Measurements from ENCODE around the gene CELF2. TPM values are rescaled to one million over a fixed set of nuclear protein-coding genes. Genes with fewer than 3 reads are reported as not detected.

Gene CELF2
- total RNA-seq, 1 donor from 2014 or later = 134 TPM

- Mint-ChIP-seq H3K27ac (no peak overlapping the region), H3K9me3 (no peaks in the 10 kb centered on the region), H3K27me3 (ENCODE audit: low read depth) (no peaks in the 10 kb centered on the region), H3K4me3 (ENCODE audit: low read depth) (no peak overlapping the region), H3K4me1 (ENCODE audit: low read depth) (peaks cover 69% of the 10 kb centered on the region), H3K36me3 (ENCODE audit: low read depth) (no peaks in the 10 kb centered on the region)
- intact Hi-C loops (cut with micrococcal nuclease) = loop anchor here (1.0 kb wide), 1 partner anchor 10 kb away; no protein-coding TSS in a partner anchor
- DNase-seq (ENCODE audit: low spot score) = no peak
Observed at GRCh38 chr10:11153766-11154165, 136.1 kb downstream of the CELF2 start.

GRCh38 chr10:11154333-11154732, 136.7 kb downstream of the CELF2 start:
- Mint-ChIP-seq H3K4me1 (ENCODE audit: low read depth) (peaks cover 64% of the 10 kb centered on the region), H3K27me3 (ENCODE audit: low read depth) (no peaks in the 10 kb centered on the region), H3K36me3 (ENCODE audit: low read depth) (no peaks in the 10 kb centered on the region), H3K9me3 (no peaks in the 10 kb centered on the region), H3K4me3 (ENCODE audit: low read depth) (no peak overlapping the region), H3K27ac (peak overlapping the region; percentile 2)
- intact Hi-C loops (cut with micrococcal nuclease) = loop anchor here (1.0 kb wide), 1 partner anchor 9 kb away; no protein-coding TSS in a partner anchor
- DNase-seq (ENCODE audit: low spot score) = no peak

- peaks cover 60% of the 10 kb centered on the region for H3K4me1 Mint-ChIP-seq (ENCODE audit: low read depth)
- no peak overlapping the region for H3K4me3 Mint-ChIP-seq (ENCODE audit: low read depth)
- H3K27ac Mint-ChIP-seq = peak overlapping the region; percentile 2
- intact Hi-C loops (cut with micrococcal nuclease) = loop anchor here (1.0 kb wide), 1 partner anchor 8 kb away; no protein-coding TSS in a partner anchor
- no peaks in the 10 kb centered on the region for H3K27me3 Mint-ChIP-seq (ENCODE audit: low read depth)
- H3K36me3 Mint-ChIP-seq (ENCODE audit: low read depth) = no peaks in the 10 kb centered on the region
- no peaks in the 10 kb centered on the region for H3K9me3 Mint-ChIP-seq
- DNase-seq (ENCODE audit: low spot score) = no peak
Observed at GRCh38 chr10:11154849-11155498, 137.3 kb downstream of the CELF2 start.

- Mint-ChIP-seq H3K27ac (no peak overlapping the region), H3K27me3 (ENCODE audit: low read depth) (no peaks in the 10 kb centered on the region), H3K36me3 (ENCODE audit: low read depth) (peaks cover 3% of the 10 kb centered on the region), H3K9me3 (no peaks in the 10 kb centered on the region), H3K4me3 (ENCODE audit: low read depth) (no peak overlapping the region), H3K4me1 (ENCODE audit: low read depth) (peaks cover 51% of the 10 kb centered on the region)
- DNase-seq (ENCODE audit: low spot score) = no peak
- intact Hi-C loops (cut with micrococcal nuclease) = no loop called here
Observed at GRCh38 chr10:11156480-11156879, 138.8 kb downstream of the CELF2 start.

GRCh38 chr10:11157292-11158076, 139.8 kb downstream of the CELF2 start:
- DNase-seq (ENCODE audit: low spot score) = no peak
- Mint-ChIP-seq H3K4me1 (ENCODE audit: low read depth) (peaks cover 56% of the 10 kb centered on the region), H3K27ac (no peak overlapping the region), H3K27me3 (ENCODE audit: low read depth) (no peaks in the 10 kb centered on the region), H3K36me3 (ENCODE audit: low read depth) (peaks cover 3% of the 10 kb centered on the region), H3K9me3 (no peaks in the 10 kb centered on the region), H3K4me3 (ENCODE audit: low read depth) (no peak overlapping the region)
- intact Hi-C loops (cut with micrococcal nuclease) = no loop called here

- H3K27me3 Mint-ChIP-seq (ENCODE audit: low read depth) = no peaks in the 10 kb centered on the region
- intact Hi-C loops (cut with micrococcal nuclease) = no loop called here
- DNase-seq (ENCODE audit: low spot score) = no peak
- H3K4me3 Mint-ChIP-seq (ENCODE audit: low read depth) = no peak overlapping the region
- H3K36me3 Mint-ChIP-seq (ENCODE audit: low read depth) = peaks cover 3% of the 10 kb centered on the region
- H3K4me1 Mint-ChIP-seq (ENCODE audit: low read depth) = peaks cover 59% of the 10 kb centered on the region
- H3K9me3 Mint-ChIP-seq = no peaks in the 10 kb centered on the region
- H3K27ac Mint-ChIP-seq = no peak overlapping the region
Observed at GRCh38 chr10:11158080-11158479, 140.4 kb downstream of the CELF2 start.

- DNase-seq (ENCODE audit: low spot score) = no peak
- peaks cover 56% of the 10 kb centered on the region for H3K4me1 Mint-ChIP-seq (ENCODE audit: low read depth)
- no peaks in the 10 kb centered on the region for H3K9me3 Mint-ChIP-seq
- H3K27me3 Mint-ChIP-seq (ENCODE audit: low read depth) = no peaks in the 10 kb centered on the region
- peaks cover 3% of the 10 kb centered on the region for H3K36me3 Mint-ChIP-seq (ENCODE audit: low read depth)
- intact Hi-C loops (cut with micrococcal nuclease) = no loop called here
- no peak overlapping the region for H3K27ac Mint-ChIP-seq
- H3K4me3 Mint-ChIP-seq (ENCODE audit: low read depth) = no peak overlapping the region
Observed at GRCh38 chr10:11159543-11160215, 142.0 kb downstream of the CELF2 start.

GRCh38 chr10:11161096-11161495, 143.4 kb downstream of the CELF2 start:
- Mint-ChIP-seq H3K27ac (no peak overlapping the region), H3K9me3 (no peaks in the 10 kb centered on the region), H3K4me3 (ENCODE audit: low read depth) (no peak overlapping the region), H3K27me3 (ENCODE audit: low read depth) (no peaks in the 10 kb centered on the region), H3K36me3 (ENCODE audit: low read depth) (peaks cover 6% of the 10 kb centered on the region), H3K4me1 (ENCODE audit: low read depth) (peaks cover 49% of the 10 kb centered on the region)
- intact Hi-C loops (cut with micrococcal nuclease) = no loop called here
- no peak for DNase-seq (ENCODE audit: low spot score)

- intact Hi-C loops (cut with micrococcal nuclease) = no loop called here
- Mint-ChIP-seq H3K4me1 (ENCODE audit: low read depth) (peaks cover 46% of the 10 kb centered on the region), H3K9me3 (no peaks in the 10 kb centered on the region), H3K27me3 (ENCODE audit: low read depth) (no peaks in the 10 kb centered on the region), H3K27ac (peak overlapping the region; percentile 98), H3K4me3 (ENCODE audit: low read depth) (peak overlapping the region; percentile 32), H3K36me3 (ENCODE audit: low read depth) (peaks cover 14% of the 10 kb centered on the region)
- no peak for DNase-seq (ENCODE audit: low spot score)
Observed at GRCh38 chr10:11161910-11162309, 144.2 kb downstream of the CELF2 start.

- H3K36me3 Mint-ChIP-seq (ENCODE audit: low read depth) = peaks cover 16% of the 10 kb centered on the region
- DNase-seq (ENCODE audit: low spot score) = peak; percentile 79
- H3K27ac Mint-ChIP-seq = peak overlapping the region; percentile 98
- H3K9me3 Mint-ChIP-seq = no peaks in the 10 kb centered on the region
- H3K4me1 Mint-ChIP-seq (ENCODE audit: low read depth) = peaks cover 44% of the 10 kb centered on the region
- H3K4me3 Mint-ChIP-seq (ENCODE audit: low read depth) = peak overlapping the region; percentile 98
- intact Hi-C loops (cut with micrococcal nuclease) = loop anchor here (1.0 kb wide), 2 partner anchors 9 to 13 kb away; no protein-coding TSS in a partner anchor
- H3K27me3 Mint-ChIP-seq (ENCODE audit: low read depth) = no peaks in the 10 kb centered on the region
Observed at GRCh38 chr10:11162828-11163599, 145.3 kb downstream of the CELF2 start.

- peak overlapping the region; percentile 98 for H3K27ac Mint-ChIP-seq
- no peak for DNase-seq (ENCODE audit: low spot score)
- H3K36me3 Mint-ChIP-seq (ENCODE audit: low read depth) = peaks cover 16% of the 10 kb centered on the region
- intact Hi-C loops (cut with micrococcal nuclease) = loop anchor here (1.0 to 2.0 kb wide), 5 partner anchors 10 to 51 kb away; no protein-coding TSS in a partner anchor
- no peaks in the 10 kb centered on the region for H3K9me3 Mint-ChIP-seq
- H3K27me3 Mint-ChIP-seq (ENCODE audit: low read depth) = no peaks in the 10 kb centered on the region
- peak overlapping the region; percentile 98 for H3K4me3 Mint-ChIP-seq (ENCODE audit: low read depth)
- peaks cover 41% of the 10 kb centered on the region for H3K4me1 Mint-ChIP-seq (ENCODE audit: low read depth)
Observed at GRCh38 chr10:11163780-11164550, 146.3 kb downstream of the CELF2 start.

GRCh38 chr10:11164551-11164802, 146.8 kb downstream of the CELF2 start:
- Mint-ChIP-seq H3K9me3 (no peaks in the 10 kb centered on the region), H3K36me3 (ENCODE audit: low read depth) (peaks cover 16% of the 10 kb centered on the region), H3K27me3 (ENCODE audit: low read depth) (no peaks in the 10 kb centered on the region), H3K4me3 (ENCODE audit: low read depth) (peak overlapping the region; percentile 98), H3K27ac (peak overlapping the region; percentile 98), H3K4me1 (ENCODE audit: low read depth) (peaks cover 41% of the 10 kb centered on the region)
- intact Hi-C loops (cut with micrococcal nuclease) = loop anchor here (1.0 to 2.0 kb wide), 3 partner anchors 14 to 51 kb away; no protein-coding TSS in a partner anchor
- DNase-seq (ENCODE audit: low spot score) = no peak
